Erythroblast (primary cell): ENCODE results near the gene MEMO1.

Experiments used
- GATA1 ChIP-seq: IDR thresholded peaks from 2 replicates; pipeline ENCODE4 v1.6.1; 2011; ENCODE audit warnings: low read depth, mild to moderate bottlenecking, control low read depth, low read length, moderate library complexity
- POLR2A ChIP-seq: IDR thresholded peaks from 2 replicates; pipeline ENCODE4 v1.6.1; 2011; ENCODE audit warnings: mild to moderate bottlenecking, low read length

- no peak for TF ChIP-seq POLR2A
- TF ChIP-seq GATA1 = no peak
Measured at GRCh38 chr2:31933066-31933465, 77.7 kb downstream of the MEMO1 start.
